Panc1 (cell line): ENCODE results near the gene MAGEB17. TPM values are rescaled to one million over a fixed set of nuclear protein-coding genes. Genes with fewer than 3 reads are reported as not detected.

Source experiments
- ATAC-seq: fragments of 200-7000 bp; cut with Tn5 transposase; 2 replicates; pipeline ENCODE4 v1.9.1; 2020; ENCODE audit warnings: mild to moderate bottlenecking, moderate library complexity
- BruUV-seq: library from RNA; stranded (reverse); fragments of 400-500 nt; replicated peaks from 2 replicates; lab custom pipeline; 2021; lab: Mats Ljungman, UMichigan
- CTCF ChIA-PET: fragments of 300-600 bp; sonication (Branson Sonifier 250); formaldehyde crosslinking; loops from one replicate; lab custom pipeline; 2022; ENCODE audit warnings: antibody characterized with exemption; lab: Charles Lee
- POLR2A ChIA-PET: fragments of 300-600 bp; sonication (Branson Sonifier 250); formaldehyde crosslinking; loops from one replicate; lab custom pipeline; 2022; ENCODE audit warnings: antibody characterized with exemption; lab: Charles Lee
- DNase-seq: peaks from one replicate; pipeline ENCODE4 v3.0.0-alpha.2; 2010; ENCODE audit warnings: low read depth, low spot score
- H3K27ac ChIP-seq: 2 replicates; pipeline ENCODE4 v1.5.1; 2011; ENCODE audit warnings: mild to moderate bottlenecking, low read length, inconsistent platforms
- H3K27me3 ChIP-seq: fragments of 200-500 bp; sonication (Bioruptor generic); 2 replicates; pipeline ENCODE4 v1.6.0; 2014; ENCODE audit warnings: low read length, inconsistent platforms; ENCODE audit not compliant: control insufficient read depth, insufficient read depth
- H3K36me3 ChIP-seq: fragments of 200-500 bp; sonication (Bioruptor generic); 2 replicates; pipeline ENCODE4 v1.5.1; 2014; ENCODE audit warnings: inconsistent platforms, mild to moderate bottlenecking, low read length, moderate library complexity; ENCODE audit not compliant: control insufficient read depth, insufficient read depth
- H3K4me1 ChIP-seq: 2 replicates; pipeline ENCODE4 v1.5.1; 2011; ENCODE audit warnings: inconsistent platforms, mild to moderate bottlenecking, low read length, moderate library complexity; ENCODE audit not compliant: control insufficient read depth, insufficient read depth
- H3K4me3 ChIP-seq, 2 experiments: 2 replicates each; pipeline ENCODE4 v1.5.1; 2011 to 2012; ENCODE audit warnings: low read depth in 2 of 2, low read length in 2 of 2, mild to moderate bottlenecking in 2 of 2, inconsistent platforms in 1 of 2, moderate library complexity in 1 of 2
- H3K9me3 ChIP-seq: fragments of 200-500 bp; sonication (Bioruptor generic); 2 replicates; pipeline ENCODE4 v1.5.1; 2014; ENCODE audit warnings: low read depth, mild to moderate bottlenecking, inconsistent platforms, low read length, moderate library complexity; ENCODE audit not compliant: control insufficient read depth, insufficient read depth
- POLR2AphosphoS5 ChIP-seq: IDR thresholded peaks from 2 replicates; pipeline ENCODE4 v1.6.1; 2012; ENCODE audit warnings: mild to moderate bottlenecking, low read depth, low read length, moderate library complexity
- REST ChIP-seq, 2 experiments: IDR thresholded peaks; 2 replicates each; pipeline ENCODE4 v1.6.1; 2011 to 2012; ENCODE audit warnings: low read depth in 2 of 2, control low read depth in 1 of 2, low read length in 1 of 2, mild to moderate bottlenecking in 1 of 2, moderate library complexity in 1 of 2; ENCODE audit not compliant: insufficient read depth in 1 of 2
- SIN3A ChIP-seq: IDR thresholded peaks from 2 replicates; pipeline ENCODE4 v1.6.1; 2012; ENCODE audit warnings: low read depth, mild to moderate bottlenecking, low read length, moderate library complexity, borderline replicate concordance; ENCODE audit not compliant: insufficient read depth
- TCF7L2 ChIP-seq: IDR thresholded peaks from 2 replicates; pipeline ENCODE4 v1.6.1; 2011; ENCODE audit warnings: mild to moderate bottlenecking, low read depth, low read length, inconsistent platforms
- in situ Hi-C: cut with HindIII; loops from 2 replicates; pipeline ENCODE4 v1.10.0; 2016; ENCODE audit warnings: low sequenced_read_pairs, low pct_unique_long_range_greater_than_20kb
- intact Hi-C: fragments of 100-400 bp; cut with micrococcal nuclease; formaldehyde crosslinking; loops from one replicate; pipeline ENCODE4 v1.10.0; 2022; ENCODE audit not compliant: unreplicated experiment
- total RNA-seq: library from RNA; stranded (reverse); gene quantifications from one replicate; pipeline ENCODE4 v1.2.1, GENCODE V29; 2021; ENCODE audit not compliant: unreplicated experiment
- TF ChIP-seq, protein P1 (sequence below): fragments of 450-650 bp; IDR thresholded peaks from 2 replicates; pipeline ENCODE4 v1.5.1; 2017; ENCODE audit warnings: mild to moderate bottlenecking

Gene MAGEB17
- total RNA-seq, 1 experiment from 2014 or later: not detected

GRCh38 chrX:16212024-16212423 lies 44.7 kb downstream of the MAGEB17 start:
- ChIA-PET POLR2A (no interaction called here), CTCF (no interaction called here)
- H3K4me3 ChIP-seq: no peak overlapping the region
- H3K27ac ChIP-seq: no peak overlapping the region
- DNase-seq (no peak), ATAC-seq (no peak)
- in situ Hi-C loops (no loop called here), intact Hi-C loops (no loop called here)
- TF ChIP-seq SIN3A: no peak
- no peak for TF ChIP-seq POLR2AphosphoS5
- TF ChIP-seq, protein P1, sequence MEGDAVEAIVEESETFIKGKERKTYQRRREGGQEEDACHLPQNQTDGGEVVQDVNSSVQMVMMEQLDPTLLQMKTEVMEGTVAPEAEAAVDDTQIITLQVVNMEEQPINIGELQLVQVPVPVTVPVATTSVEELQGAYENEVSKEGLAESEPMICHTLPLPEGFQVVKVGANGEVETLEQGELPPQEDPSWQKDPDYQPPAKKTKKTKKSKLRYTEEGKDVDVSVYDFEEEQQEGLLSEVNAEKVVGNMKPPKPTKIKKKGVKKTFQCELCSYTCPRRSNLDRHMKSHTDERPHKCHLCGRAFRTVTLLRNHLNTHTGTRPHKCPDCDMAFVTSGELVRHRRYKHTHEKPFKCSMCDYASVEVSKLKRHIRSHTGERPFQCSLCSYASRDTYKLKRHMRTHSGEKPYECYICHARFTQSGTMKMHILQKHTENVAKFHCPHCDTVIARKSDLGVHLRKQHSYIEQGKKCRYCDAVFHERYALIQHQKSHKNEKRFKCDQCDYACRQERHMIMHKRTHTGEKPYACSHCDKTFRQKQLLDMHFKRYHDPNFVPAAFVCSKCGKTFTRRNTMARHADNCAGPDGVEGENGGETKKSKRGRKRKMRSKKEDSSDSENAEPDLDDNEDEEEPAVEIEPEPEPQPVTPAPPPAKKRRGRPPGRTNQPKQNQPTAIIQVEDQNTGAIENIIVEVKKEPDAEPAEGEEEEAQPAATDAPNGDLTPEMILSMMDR: no peak
- no peak for TF ChIP-seq TCF7L2
- no peak for TF ChIP-seq REST (IDR thresholded peaks at IDR 0.05; ENCODE audit: insufficient read depth in 1 of 2, low read depth in 2 of 2, low read length in 1 of 2)
- H3K36me3 ChIP-seq: no peaks in the 10 kb centered on the region
- H3K27me3 ChIP-seq: no peaks in the 10 kb centered on the region
- no peaks in the 10 kb centered on the region for H3K4me1 ChIP-seq
- BruUV-seq: no TSS peak
- no peaks in the 10 kb centered on the region for H3K9me3 ChIP-seq

GRCh38 chrX:16212436-16212835 lies 45.2 kb downstream of the MAGEB17 start:
- DNase-seq (no peak), ATAC-seq (no peak)
- intact Hi-C loops (no loop called here), in situ Hi-C loops (no loop called here)
- BruUV-seq: no TSS peak
- H3K27me3 ChIP-seq: no peaks in the 10 kb centered on the region
- ChIA-PET POLR2A (no interaction called here), CTCF (no interaction called here)
- H3K4me1 ChIP-seq: no peaks in the 10 kb centered on the region
- H3K36me3 ChIP-seq: no peaks in the 10 kb centered on the region
- TF ChIP-seq SIN3A: no peak
- TF ChIP-seq, protein P1: no peak
- TF ChIP-seq POLR2AphosphoS5: no peak
- TF ChIP-seq REST (IDR thresholded peaks at IDR 0.05; ENCODE audit: insufficient read depth in 1 of 2, low read depth in 2 of 2, low read length in 1 of 2): no peak
- no peak for TF ChIP-seq TCF7L2
- no peak overlapping the region for H3K27ac ChIP-seq
- no peaks in the 10 kb centered on the region for H3K9me3 ChIP-seq
- no peak overlapping the region for H3K4me3 ChIP-seq
